Thyroid gland (tissue), 4 donors: ENCODE measurements around the gene NFAM1.

Experiments used
- CTCF ChIP-seq, 6 experiments: fragments of 200-600 bp in 3 of 6; fragments of 450-650 bp in 3 of 6; sonication (generic) in 3 of 6; IDR thresholded peaks; one replicate each; pipeline ENCODE4 v1.5.1; 2016 to 2019; ENCODE audit warnings: antibody characterized with exemption in 6 of 6, mild to moderate bottlenecking in 2 of 6, inconsistent platforms in 1 of 6, moderate library complexity in 1 of 6
- POLR2A ChIP-seq, 2 donors: fragments of 450-650 bp; IDR thresholded peaks; one replicate each; pipeline ENCODE4 v1.6.1; 2017; ENCODE audit warnings: antibody characterized with exemption in 2 of 2, mild to moderate bottlenecking in 2 of 2, moderate library complexity in 1 of 2

GRCh38 chr22:42364604-42365110 lies 67.5 kb downstream of the NFAM1 start:
- TF ChIP-seq CTCF (IDR thresholded peaks at IDR 0.05) = no peak
- no peak for TF ChIP-seq POLR2A (IDR thresholded peaks at IDR 0.05)
